CD4-positive, alpha-beta T cell treated with Interferon alpha-2 for 1 hour (primary cell): ENCODE data around the gene ATP6V1F.
A peak's percentile ranks its signal among the peaks of the same experiment; 100 is the strongest.

Source experiments
- DNase-seq, 2 donors: peaks; one replicate each; pipeline ENCODE4 v3.0.0-alpha.2; 2020 to 2022

Gene ATP6V1F

GRCh38 chr7:128869138-128869943, 6.7 kb downstream of the ATP6V1F start:
- peak; percentile 15 to 42 for DNase-seq

GRCh38 chr7:128869944-128870285, 7.3 kb downstream of the ATP6V1F start:
- peak in 1 of 2 donors; percentile 9 for DNase-seq

- no peak for DNase-seq
Observed at GRCh38 chr7:128871050-128871449, 8.4 kb downstream of the ATP6V1F start.

- DNase-seq, result no peak
Observed at GRCh38 chr7:128872394-128872824, 9.8 kb downstream of the ATP6V1F start.

GRCh38 chr7:128873234-128873633, 10.6 kb downstream of the ATP6V1F start:
- no peak for DNase-seq

GRCh38 chr7:128874140-128875031, 11.7 kb downstream of the ATP6V1F start:
- no peak for DNase-seq

GRCh38 chr7:128875523-128875948, 12.9 kb downstream of the ATP6V1F start:
- DNase-seq, result no peak

- DNase-seq, result no peak
Observed at GRCh38 chr7:128876127-128876526, 13.5 kb downstream of the ATP6V1F start.

GRCh38 chr7:128876586-128876977, 13.9 kb downstream of the ATP6V1F start:
- no peak for DNase-seq

GRCh38 chr7:128876978-128877755, 14.5 kb downstream of the ATP6V1F start:
- no peak for DNase-seq

- no peak for DNase-seq
Observed at GRCh38 chr7:128877756-128878120, 15.1 kb downstream of the ATP6V1F start.

- DNase-seq, result no peak
Observed at GRCh38 chr7:128878226-128879105, 15.8 kb downstream of the ATP6V1F start.

- DNase-seq, result no peak
Observed at GRCh38 chr7:128879461-128879938, 16.8 kb downstream of the ATP6V1F start.

- no peak for DNase-seq
Observed at GRCh38 chr7:128879939-128880746, 17.5 kb downstream of the ATP6V1F start.

- no peak for DNase-seq
Observed at GRCh38 chr7:128880791-128881457, 18.3 kb downstream of the ATP6V1F start.

- no peak for DNase-seq
Observed at GRCh38 chr7:128881458-128882125, 18.9 kb downstream of the ATP6V1F start.

GRCh38 chr7:128882134-128882533, 19.5 kb downstream of the ATP6V1F start:
- DNase-seq, result no peak

GRCh38 chr7:128883622-128884448, 21.2 kb downstream of the ATP6V1F start:
- peak; percentile 76 to 85 for DNase-seq
